ENCODE measurements around the gene SARDH.

The SARDH gene, protein sequence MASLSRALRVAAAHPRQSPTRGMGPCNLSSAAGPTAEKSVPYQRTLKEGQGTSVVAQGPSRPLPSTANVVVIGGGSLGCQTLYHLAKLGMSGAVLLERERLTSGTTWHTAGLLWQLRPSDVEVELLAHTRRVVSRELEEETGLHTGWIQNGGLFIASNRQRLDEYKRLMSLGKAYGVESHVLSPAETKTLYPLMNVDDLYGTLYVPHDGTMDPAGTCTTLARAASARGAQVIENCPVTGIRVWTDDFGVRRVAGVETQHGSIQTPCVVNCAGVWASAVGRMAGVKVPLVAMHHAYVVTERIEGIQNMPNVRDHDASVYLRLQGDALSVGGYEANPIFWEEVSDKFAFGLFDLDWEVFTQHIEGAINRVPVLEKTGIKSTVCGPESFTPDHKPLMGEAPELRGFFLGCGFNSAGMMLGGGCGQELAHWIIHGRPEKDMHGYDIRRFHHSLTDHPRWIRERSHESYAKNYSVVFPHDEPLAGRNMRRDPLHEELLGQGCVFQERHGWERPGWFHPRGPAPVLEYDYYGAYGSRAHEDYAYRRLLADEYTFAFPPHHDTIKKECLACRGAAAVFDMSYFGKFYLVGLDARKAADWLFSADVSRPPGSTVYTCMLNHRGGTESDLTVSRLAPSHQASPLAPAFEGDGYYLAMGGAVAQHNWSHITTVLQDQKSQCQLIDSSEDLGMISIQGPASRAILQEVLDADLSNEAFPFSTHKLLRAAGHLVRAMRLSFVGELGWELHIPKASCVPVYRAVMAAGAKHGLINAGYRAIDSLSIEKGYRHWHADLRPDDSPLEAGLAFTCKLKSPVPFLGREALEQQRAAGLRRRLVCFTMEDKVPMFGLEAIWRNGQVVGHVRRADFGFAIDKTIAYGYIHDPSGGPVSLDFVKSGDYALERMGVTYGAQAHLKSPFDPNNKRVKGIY

DNA sequence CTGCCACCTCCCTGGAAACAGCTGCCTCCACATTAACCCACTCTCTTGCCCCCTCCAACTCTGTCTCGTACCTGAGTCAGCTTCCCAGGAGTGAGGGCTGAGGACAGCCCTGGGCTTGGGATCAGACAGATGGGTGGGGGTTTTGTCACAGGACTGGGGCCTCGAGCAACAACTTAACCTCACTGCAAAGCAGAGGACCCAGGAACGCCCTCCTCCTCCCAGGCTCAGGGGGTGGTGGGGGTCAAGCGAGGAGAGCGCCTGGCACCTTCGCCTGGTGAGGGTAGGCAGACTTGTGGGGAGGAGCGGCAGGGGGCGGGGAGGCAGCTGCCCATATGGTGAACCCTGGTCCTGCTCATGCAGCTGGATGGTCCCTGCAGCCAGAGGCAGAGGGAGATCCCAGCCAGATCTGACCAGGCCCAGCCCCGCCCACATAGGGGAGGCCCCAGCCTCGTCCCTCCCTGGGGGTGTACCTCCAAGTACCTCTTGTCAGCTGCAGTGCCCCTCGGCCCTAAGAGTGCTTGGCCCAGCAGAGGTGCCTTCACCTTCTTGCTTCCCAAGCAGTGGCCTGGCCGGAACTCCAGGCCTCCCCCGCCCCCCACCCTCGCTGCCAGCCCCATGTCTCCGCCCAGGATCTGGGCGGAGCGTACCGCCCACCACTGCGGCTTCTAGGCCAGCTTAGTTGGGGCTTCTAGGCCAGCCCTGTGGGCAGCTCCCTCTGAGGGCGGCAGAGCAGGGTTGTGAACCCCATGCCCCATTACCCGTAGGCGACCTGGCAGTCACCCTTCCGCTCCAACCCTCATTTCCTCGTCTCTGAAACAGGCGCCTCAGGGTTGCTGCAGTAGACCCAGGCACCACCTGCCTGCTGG lies at the start of gene SARDH:
Gene SARDH, minus strand, starts transcription at position 579 of the 866 bp plus-strand sequence. CDS start 4,179 bp downstream, outside the sequence.
- in situ Hi-C loops (cut with HindIII; ENCODE audit: low sequenced_read_pairs): no loop called here

DNA sequence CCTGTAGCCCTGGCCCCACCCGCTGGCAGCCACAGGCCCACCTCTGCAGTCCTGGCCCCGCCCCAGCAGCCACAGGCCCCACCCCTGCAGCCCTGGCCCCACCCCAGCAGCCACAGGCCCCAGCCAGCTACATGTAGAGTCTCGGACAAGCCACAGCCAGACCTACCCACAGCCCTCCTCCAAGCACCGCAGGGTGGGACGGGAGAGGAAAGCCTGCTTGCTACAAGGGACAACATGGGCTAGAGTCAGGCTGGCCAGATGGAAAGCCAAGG lies 49.5 kb upstream of the SARDH start:
- in situ Hi-C loops (cut with HindIII; ENCODE audit: low sequenced_read_pairs): loop anchor here (25.0 kb wide), 1 partner anchor 200 kb away; the partner anchor contains the start of gene VAV2

DNA sequence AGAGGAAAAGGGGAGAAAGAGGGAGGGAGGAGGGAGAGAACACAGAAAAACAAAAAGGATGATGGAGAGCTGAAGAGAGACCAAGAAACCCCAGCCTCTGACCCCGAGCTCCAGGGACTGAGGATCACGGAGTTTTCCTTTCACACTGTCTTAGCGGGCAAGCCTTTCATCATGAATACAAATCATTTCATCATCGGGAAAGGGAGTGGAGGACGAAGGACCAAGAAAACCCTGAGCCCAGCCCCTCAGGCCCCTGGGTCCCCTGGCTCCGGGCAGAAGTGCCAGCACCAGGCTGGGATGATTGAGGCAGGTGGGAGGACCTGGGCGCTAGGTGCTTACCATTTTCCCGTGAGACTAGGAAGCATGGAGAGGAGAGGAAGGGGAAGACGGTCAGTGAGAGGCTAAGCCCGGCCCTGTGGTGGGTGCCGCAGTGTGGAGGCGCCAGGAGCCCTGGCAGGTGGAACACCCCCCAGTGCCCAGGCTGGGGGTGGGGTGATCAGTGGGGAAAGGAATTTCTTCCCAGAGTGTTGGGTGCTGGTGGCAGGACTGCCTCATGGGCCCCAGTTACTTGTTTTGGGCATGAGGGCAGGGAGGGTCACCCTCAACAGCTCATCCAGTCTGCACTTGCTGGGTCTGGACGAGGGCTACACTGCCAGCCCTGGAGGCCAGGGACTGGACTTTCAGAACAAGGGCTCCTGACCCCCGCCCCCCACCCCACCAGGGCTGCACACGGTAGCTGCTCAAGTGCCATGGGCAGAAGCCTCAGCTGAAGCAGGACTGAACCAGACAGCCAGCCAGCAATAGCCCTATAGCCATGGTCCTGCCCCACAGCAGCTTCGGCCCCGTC lies 49.0 kb upstream of the SARDH start:
- in situ Hi-C loops (cut with HindIII; ENCODE audit: low sequenced_read_pairs): loop anchor here (25.0 kb wide), 1 partner anchor 200 kb away; the partner anchor contains the start of gene VAV2

DNA sequence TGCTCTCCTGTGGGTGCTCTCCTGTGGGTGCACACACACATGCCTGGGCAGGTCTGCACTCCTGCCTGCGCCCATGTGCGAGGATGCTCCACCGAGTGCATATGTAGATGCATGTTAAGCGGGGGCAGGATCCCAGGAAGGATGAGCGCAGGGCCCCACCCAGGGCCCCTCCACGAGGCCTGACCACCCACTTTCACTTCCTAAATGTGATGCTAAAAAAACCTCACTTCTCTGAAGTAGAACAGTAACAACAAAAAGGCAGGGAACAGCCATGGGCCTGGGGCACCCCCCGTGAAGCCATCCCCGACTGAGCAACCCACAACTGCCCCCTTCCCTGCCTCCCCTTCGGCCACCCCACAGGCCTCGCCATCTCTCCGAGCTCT lies 48.2 kb upstream of the SARDH start:
- in situ Hi-C loops (cut with HindIII; ENCODE audit: low sequenced_read_pairs): loop anchor here (25.0 kb wide), 1 partner anchor 201 kb away; the partner anchor contains the start of gene VAV2

DNA sequence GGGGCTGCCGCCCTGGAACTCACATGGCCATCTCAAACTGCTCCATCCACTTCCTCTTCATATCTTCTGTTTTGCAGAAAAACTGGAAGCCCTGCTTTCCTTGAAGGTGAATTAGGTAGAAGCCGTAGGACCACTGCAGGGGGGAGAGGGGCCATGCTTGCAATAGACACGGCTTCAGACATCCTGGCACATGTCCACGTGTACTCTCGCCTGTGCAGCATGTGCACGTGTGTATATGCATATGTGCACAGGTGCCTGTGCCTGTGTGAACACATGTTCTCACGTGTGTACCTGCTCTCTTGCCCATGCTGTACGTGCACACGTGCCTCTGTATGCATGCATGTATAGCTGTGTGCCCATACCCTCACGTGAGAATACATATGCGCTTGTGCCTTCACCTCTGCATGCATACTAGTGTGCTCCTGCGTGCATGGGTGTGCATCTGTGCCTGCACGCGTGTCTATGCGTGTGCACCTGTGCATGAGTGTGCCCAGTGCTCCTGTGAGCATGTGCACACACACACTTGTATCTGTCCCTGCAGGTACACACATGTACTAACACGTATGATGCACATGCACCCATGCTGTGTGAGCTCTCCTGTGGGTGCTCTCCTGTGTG lies 47.7 kb upstream of the SARDH start:
- in situ Hi-C loops (cut with HindIII; ENCODE audit: low sequenced_read_pairs): loop anchor here (25.0 kb wide), 1 partner anchor 201 kb away; the partner anchor contains the start of gene VAV2

DNA sequence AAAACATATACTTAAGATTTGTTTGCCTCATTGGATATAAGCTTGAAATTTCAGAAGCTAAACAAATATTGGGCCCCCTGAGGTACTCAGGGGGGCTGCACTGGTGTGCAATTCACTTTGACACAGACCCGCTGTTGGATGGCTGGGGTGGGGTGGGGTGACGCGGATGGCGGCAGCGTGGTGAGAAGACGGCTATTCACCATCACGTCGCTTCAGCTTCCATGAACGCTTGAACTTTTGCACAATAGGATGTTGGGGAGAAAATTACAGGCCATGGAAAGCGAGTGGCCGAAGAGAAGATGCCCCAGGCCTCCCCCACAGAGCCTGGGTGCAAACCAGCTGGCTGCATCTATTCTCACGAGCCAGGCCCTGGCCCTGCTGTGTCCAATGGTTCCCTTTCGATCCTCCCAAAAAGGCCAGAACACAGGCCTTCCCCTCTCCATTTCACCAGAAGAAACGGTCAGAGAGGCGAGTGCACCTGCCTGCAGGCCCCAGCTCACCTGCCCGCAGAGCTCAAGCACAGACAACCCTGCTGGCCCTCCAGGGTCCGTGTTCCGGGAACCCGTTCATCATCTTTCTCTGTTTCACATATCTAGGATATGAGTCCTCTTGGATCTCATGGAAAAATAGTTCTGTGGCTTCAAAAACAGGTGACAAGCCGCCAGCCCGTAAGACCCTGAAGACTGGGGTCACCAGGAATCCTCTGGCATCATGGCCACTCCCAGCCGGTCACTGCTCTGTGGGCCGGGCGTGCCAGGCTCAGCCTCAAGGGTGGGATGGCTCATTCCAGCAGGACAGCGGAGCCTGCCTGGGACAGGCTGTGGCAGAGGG lies 46.8 kb upstream of the SARDH start:
- in situ Hi-C loops (cut with HindIII; ENCODE audit: low sequenced_read_pairs): loop anchor here (25.0 kb wide), 1 partner anchor 202 kb away; the partner anchor contains the start of gene VAV2

DNA sequence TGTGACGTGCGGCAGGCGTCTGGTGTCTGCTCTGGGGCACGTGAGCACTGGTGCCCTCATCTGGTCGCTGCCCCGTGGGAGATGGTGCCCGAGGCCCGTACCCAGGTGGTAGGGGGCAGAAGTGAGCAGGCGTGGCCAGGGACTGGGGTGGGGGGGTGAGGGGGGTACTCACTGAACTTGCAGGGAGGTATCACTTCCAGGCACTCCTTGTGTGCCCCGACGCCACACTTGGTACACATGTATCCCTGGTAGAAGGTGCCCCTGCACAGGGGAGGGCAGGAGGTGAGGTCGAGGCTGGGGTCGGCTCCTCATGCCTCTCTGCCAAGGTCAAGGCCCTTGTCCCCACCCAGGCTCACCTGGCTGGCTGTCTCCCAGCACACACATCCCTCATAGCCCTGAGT lies 45.2 kb upstream of the SARDH start:
- in situ Hi-C loops (cut with HindIII; ENCODE audit: low sequenced_read_pairs): loop anchor here (25.0 kb wide), 1 partner anchor 204 kb away; the partner anchor contains the start of gene VAV2

DNA sequence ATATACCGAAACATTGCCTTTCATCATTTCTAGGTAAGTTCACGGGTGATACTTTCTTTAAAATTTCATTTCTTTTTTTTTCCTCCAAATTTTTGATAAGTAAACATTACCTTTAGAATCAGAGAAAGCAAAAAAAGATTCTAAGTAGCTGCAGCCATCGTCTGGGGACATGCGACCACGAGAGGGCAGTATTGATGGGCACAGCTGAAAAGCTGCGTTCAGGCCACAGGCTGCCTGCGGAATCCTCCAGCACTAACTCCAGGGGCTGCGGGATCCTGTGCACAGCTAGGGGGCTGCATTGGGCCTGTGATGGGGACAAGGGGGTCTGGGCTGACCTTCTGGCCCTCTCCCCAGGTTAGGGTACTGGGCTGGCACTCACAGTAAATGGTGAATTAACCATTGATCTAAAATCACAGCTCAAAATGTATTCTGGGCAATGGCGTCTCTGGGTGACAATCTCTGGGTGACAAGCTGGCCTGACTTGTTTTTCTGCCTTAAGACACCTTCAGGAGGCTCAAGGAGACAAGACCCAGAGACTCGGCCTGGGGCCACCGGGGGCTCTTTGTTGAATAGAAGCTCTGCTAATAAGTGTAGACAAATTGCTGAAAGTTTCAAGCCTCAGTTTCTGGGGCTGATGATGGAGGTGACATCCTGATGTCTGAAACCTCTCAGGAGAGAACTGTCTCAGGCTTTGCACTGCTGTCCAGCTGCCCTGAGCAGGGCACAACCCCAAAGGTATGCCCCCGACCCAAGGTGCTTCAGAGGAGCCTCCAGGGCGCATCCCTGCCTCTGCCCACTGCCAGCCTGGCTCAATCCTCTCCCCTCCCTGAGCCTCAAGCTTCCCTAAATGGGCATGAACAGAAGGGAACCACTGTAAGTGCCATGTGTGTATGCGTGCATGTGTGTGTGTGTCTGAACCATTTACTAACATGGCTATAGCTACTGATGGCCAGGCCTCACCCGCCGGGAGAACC lies 44.3 kb upstream of the SARDH start:
- in situ Hi-C loops (cut with HindIII; ENCODE audit: low sequenced_read_pairs): loop anchor here (25.0 kb wide), 1 partner anchor 205 kb away; the partner anchor contains the start of gene VAV2

DNA sequence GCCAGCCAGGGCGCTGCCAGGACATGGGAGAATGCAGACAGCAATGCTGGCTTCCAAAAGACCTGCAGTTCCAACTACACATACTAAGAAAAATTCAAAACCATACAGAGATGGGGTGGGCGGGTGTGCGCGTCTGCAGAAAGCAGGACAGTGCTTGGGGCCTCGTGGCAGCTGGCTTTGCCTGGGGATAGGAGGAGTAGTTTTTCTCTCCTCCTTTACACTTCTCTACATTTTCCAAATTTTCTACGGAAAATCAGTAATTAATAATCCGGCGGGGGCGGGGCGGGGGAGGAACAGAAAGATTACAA lies 43.6 kb upstream of the SARDH start:
- in situ Hi-C loops (cut with HindIII; ENCODE audit: low sequenced_read_pairs): loop anchor here (25.0 kb wide), 1 partner anchor 206 kb away; the partner anchor contains the start of gene VAV2

DNA sequence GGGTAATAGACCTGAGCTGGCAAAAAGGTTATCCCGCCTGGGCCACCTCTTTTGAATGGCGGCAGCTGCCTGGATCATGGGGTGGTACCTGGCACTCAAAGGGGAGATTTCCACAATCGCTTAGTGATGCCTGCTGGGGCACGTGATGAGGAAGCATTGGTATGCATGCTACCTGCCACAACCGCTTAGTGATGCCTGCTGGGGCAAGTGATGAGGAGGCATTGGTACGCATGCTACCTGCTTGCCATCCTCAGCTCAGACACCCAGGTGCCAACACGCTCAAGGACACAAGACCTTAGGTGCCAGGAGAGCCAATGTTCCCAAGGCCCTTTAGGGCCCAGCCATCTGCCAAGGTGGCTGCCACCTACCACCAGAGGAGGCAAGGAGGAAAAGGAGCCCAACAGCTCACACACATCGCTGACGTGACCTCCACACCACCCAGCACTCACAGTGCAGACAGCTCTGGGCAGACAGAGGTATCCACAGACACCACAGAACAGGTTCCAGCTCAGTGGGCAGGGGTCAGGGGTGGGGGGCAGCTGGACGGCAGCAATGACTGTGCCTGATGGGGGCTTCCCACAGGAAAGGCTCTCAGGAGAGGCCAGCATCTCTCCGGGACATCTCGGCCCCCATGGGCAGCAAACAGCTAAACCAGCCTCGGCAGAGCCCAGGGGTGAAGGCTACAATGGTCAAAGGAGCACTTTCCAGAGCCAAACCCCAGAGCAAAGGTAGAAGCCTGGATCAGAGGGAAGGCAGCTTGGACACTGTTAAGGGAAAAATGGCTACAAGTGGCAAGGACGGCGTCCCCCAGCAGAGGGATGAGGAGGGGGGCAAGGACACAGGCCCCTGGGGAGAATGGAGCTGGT lies 43.0 kb upstream of the SARDH start:
- in situ Hi-C loops (cut with HindIII; ENCODE audit: low sequenced_read_pairs): loop anchor here (25.0 kb wide), 1 partner anchor 206 kb away; the partner anchor contains the start of gene VAV2

DNA sequence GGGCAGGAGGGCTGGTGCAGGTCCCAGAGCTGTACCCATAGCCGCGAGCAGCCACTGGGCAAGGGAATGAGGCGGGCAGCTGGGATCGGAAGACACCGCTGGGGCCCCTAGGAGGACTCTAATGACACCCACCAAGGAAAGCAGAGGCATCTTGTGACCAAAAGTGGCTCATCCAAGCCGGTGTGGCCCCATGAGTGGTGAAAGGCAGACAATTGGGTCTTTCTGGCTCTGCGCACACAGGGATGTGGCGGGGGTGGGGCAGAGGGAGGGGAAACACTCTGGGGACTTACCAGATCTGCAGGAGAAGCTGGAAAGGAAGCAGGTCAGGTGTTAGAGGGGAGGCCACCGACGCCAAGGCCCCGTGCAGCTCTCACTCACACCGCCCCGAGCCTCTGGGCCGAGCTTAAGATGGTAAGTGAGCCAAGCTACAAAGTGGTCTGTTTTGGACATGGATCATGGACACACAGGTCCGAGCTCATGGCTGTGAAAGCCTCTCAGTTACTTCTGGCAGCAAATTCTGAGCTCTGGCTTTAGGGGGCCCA lies 42.3 kb upstream of the SARDH start:
- in situ Hi-C loops (cut with HindIII; ENCODE audit: low sequenced_read_pairs): loop anchor here (25.0 kb wide), 1 partner anchor 207 kb away; the partner anchor contains the start of gene VAV2

DNA sequence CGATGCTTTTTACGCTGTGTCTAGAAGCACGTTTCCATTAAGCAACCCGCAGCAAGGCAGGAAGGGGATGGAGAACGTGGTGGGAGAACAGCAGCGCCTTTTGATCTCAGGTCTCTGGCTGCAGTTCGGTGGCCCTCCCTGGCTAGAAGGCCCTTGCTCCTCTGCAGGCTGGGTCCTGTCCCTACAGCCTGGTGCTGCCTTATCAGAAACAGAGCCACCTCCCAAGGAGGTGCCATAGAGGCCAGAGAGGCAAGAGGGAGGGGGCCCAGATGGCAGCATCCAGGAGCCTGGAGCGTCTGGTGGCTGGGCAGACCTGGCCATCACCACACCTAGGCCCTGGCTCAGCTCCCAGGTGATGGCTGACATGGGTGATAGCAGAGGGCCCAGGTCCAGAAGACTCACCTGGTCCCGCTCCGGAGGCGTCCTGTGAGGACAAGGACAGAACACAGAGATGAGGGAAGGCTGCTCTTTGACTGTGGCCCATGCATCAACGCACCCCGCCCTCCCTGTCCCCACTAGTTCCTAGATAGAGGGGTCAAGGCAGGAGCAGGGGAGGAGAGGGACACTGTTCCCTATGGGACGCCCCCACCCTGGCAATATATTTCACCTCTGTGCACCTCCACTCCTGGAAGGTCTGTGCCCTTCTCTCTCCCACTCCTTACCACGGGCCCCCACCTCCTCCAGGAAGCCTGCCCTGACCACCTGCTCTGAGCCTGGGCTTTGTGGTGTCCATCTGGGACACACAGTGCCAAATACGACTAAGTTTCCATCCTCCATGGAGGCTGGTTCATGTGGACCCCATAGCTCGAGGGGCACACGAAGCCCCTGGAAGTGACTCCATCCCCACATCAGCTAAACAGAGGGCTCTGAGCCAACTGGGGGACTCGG lies 41.6 kb upstream of the SARDH start:
- in situ Hi-C loops (cut with HindIII; ENCODE audit: low sequenced_read_pairs): loop anchor here (25.0 kb wide), 1 partner anchor 208 kb away; the partner anchor contains the start of gene VAV2

DNA sequence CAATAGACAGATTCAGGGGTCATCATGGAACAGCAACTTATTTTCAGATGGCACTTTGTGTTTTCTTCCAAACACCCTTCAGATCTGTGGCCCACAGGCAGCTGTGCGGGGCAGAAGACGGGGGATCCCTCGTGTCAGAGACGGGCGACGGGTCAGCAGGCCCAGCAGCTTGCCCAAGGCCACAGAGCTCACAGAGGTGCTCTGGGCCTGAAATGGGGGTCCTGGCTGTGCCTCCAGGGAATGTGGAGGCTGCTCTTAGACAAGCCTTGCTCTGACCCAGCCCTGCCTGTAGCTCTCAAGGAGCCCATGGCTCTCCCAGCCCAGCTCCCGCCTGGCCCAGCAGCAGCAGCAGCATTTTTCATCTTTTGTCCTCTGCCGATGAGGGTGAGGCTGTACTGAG lies 40.9 kb upstream of the SARDH start:
- in situ Hi-C loops (cut with HindIII; ENCODE audit: low sequenced_read_pairs): loop anchor here (25.0 kb wide), 1 partner anchor 208 kb away; the partner anchor contains the start of gene VAV2

DNA sequence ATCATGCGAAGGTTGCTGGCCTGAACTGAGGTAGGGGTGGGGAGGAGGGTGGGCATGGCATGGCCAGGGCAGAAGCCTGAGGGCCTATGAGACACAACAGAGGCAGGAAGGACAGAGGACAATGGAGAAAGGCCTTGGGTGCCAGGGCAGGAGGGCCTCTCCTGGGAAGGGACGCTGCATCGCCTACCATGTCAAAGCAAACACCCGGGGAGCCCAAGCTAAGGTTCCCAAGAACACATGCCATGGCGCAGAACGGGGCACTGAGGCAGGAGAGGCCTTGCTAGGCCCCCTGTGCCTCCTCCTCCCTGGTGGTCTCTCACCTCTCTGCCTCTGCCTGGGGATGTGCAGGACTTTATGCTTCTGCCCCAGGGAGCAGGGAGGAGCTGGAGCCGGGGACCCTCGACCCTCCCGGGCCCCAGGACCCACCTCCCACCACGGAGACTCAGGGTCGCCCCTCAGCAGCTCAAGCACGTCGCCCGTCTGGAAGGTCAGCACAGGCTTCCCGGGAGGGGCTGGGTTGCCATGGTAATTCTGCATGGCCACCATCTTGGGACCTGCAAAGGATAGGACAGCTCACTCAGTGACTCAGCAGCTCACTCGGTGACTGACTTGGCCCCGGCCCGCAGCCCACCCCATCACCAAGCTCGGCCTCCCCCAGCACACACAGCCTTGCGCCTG lies 40.3 kb upstream of the SARDH start:
- in situ Hi-C loops (cut with HindIII; ENCODE audit: low sequenced_read_pairs): loop anchor here (25.0 kb wide), 1 partner anchor 209 kb away; the partner anchor contains the start of gene VAV2
